AG10803 (cell line): Measurements from ENCODE around the gene FBXO21.

Experiments used
- DNase-seq: peaks from one replicate; pipeline ENCODE4 v3.0.0; 2010; ENCODE audit warnings: low read depth
- H3K4me3 ChIP-seq: 2 replicates; pipeline ENCODE4 v1.5.1; 2011; ENCODE audit warnings: mild to moderate bottlenecking, low read length, control low read depth
- TF ChIP-seq, protein P1 (sequence below): conservative IDR thresholded peaks from 2 replicates; pipeline ENCODE4 v1.5.1; 2011; ENCODE audit warnings: mild to moderate bottlenecking, low read length, control low read depth, inconsistent platforms

The FBXO21 gene, protein sequence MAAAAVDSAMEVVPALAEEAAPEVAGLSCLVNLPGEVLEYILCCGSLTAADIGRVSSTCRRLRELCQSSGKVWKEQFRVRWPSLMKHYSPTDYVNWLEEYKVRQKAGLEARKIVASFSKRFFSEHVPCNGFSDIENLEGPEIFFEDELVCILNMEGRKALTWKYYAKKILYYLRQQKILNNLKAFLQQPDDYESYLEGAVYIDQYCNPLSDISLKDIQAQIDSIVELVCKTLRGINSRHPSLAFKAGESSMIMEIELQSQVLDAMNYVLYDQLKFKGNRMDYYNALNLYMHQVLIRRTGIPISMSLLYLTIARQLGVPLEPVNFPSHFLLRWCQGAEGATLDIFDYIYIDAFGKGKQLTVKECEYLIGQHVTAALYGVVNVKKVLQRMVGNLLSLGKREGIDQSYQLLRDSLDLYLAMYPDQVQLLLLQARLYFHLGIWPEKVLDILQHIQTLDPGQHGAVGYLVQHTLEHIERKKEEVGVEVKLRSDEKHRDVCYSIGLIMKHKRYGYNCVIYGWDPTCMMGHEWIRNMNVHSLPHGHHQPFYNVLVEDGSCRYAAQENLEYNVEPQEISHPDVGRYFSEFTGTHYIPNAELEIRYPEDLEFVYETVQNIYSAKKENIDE

DNA sequence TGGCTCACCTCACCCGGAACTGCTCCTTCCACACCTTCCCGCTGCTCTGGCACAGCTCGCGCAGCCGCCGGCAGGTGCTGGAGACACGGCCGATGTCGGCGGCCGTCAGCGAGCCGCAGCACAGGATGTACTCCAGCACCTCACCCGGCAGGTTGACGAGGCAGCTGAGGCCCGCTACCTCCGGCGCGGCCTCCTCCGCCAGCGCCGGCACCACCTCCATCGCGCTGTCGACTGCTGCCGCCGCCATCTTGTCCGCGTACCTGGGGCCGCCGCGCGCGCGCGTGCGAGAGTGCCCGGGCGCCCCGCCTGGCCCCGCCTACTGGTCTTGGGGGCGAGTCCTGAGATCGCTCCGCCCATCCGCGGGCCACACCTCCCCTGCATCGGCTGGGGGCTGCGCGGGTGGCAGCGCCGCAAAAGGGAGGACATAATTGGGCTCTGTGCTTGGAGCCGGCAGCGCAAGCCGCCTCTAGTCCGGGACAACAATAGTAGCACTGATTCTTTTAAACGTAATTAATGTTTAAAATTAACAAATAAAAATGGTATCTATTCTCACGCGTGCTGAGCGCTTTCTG, at the start of gene FBXO21:
Gene FBXO21, minus strand, starts transcription at position 261 of the 572 bp plus-strand sequence. Its CDS starts 14 bp downstream, at position 247.
- TF ChIP-seq, protein P1, sequence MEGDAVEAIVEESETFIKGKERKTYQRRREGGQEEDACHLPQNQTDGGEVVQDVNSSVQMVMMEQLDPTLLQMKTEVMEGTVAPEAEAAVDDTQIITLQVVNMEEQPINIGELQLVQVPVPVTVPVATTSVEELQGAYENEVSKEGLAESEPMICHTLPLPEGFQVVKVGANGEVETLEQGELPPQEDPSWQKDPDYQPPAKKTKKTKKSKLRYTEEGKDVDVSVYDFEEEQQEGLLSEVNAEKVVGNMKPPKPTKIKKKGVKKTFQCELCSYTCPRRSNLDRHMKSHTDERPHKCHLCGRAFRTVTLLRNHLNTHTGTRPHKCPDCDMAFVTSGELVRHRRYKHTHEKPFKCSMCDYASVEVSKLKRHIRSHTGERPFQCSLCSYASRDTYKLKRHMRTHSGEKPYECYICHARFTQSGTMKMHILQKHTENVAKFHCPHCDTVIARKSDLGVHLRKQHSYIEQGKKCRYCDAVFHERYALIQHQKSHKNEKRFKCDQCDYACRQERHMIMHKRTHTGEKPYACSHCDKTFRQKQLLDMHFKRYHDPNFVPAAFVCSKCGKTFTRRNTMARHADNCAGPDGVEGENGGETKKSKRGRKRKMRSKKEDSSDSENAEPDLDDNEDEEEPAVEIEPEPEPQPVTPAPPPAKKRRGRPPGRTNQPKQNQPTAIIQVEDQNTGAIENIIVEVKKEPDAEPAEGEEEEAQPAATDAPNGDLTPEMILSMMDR: no peak
- peak; percentile 80 for DNase-seq
- peak within 1 kb of the TSS; percentile 89 for H3K4me3 ChIP-seq

GRCh38 chr12:117236456-117237001, 46.3 kb upstream of the FBXO21 start:
- peak; percentile 63 for DNase-seq
- no peak overlapping the region for H3K4me3 ChIP-seq
- TF ChIP-seq, protein P1: peak; percentile 76

GRCh38 chr12:117235261-117235660, 45.0 kb upstream of the FBXO21 start:
- no peak overlapping the region for H3K4me3 ChIP-seq
- no peak for DNase-seq
- TF ChIP-seq, protein P1: no peak

DNA sequence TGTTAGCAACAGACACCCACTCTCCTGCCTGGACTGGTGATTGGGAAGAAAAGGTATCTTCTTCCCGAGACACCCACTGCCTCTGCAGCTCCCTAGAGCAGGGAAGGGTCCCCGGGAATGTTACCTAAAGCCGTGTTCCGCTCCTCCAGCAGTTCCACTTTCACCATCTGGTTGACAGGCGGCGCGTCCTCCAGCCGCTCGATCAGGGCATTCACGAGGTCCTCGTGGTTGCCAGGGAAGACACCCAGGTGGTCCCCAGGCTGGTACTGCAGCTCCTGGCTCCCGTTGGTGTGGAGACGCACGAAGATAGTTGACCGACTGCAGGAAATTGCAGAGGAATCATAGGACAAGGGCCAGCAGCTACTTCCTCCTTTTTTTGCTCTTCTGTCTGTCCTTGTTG, 44.2 kb upstream of the FBXO21 start:
- TF ChIP-seq, protein P1: no peak
- H3K4me3 ChIP-seq: no peak overlapping the region
- no peak for DNase-seq

GRCh38 chr12:117231750-117232149, 41.5 kb upstream of the FBXO21 start:
- TF ChIP-seq, protein P1: no peak
- no peak overlapping the region for H3K4me3 ChIP-seq
- no peak for DNase-seq

DNA sequence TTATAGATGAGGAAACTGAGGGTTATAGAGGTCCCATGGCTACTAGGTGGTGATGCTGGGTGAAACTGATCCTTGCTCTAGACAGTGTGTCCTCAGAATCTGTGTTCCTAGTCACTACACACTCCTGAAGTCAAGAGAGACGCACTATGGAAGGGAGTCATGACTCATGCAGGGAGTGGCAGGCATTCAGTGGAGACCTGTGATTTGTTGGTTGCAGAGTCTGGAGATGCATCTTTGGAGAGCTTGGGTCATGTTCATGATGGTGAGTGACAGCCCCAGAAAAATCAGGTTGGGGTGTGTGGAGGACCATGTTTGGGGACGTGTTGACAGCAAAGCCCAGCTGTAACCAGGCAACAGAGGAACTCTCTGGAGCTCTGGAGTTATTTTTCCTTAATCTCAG, 38.0 kb upstream of the FBXO21 start:
- TF ChIP-seq, protein P1: no peak
- no peak overlapping the region for H3K4me3 ChIP-seq
- DNase-seq: no peak
